Transverse colon (tissue), 4 donors: ENCODE results near the gene SLC35A3. TPM values are rescaled to one million over a fixed set of nuclear protein-coding genes. Genes with fewer than 3 reads are reported as not detected.

Source experiments
- DNase-seq: peaks from one replicate; pipeline ENCODE4 v3.0.0-alpha.2; 2019
- H3K27ac ChIP-seq, 4 donors: fragments of 200-600 bp; sonication (generic); 2 replicates each; pipeline ENCODE4 v1.5.1; 2016 to 2018; ENCODE audit warnings: inconsistent platforms in 4 of 4
- H3K27me3 ChIP-seq: fragments of 200-600 bp; sonication (generic); 2 replicates; pipeline ENCODE4 v1.5.1; 2017; ENCODE audit warnings: inconsistent platforms
- H3K36me3 ChIP-seq, 4 donors: fragments of 200-600 bp; sonication (generic); 2 replicates each; pipeline ENCODE4 v1.5.1; 2017 to 2019; ENCODE audit warnings: inconsistent platforms in 4 of 4
- H3K4me1 ChIP-seq, 4 donors: fragments of 200-600 bp; sonication (generic); 2 replicates each; pipeline ENCODE4 v1.5.1; 2017 to 2020; ENCODE audit warnings: inconsistent platforms in 4 of 4
- H3K4me3 ChIP-seq, 4 donors: fragments of 200-600 bp; sonication (generic); 1 replicate in 1 of 4; 2 replicates in 3 of 4; pipeline versions ENCODE4 v1.5.1 to v1.6.1; 2017 to 2019; ENCODE audit warnings: inconsistent platforms in 4 of 4
- H3K9me3 ChIP-seq, 2 donors: fragments of 200-600 bp; sonication (generic); 2 replicates each; pipeline ENCODE4 v1.5.1; 2017 to 2019; ENCODE audit warnings: inconsistent platforms in 2 of 2
- EP300 ChIP-seq: sonication (generic); formaldehyde crosslinking; IDR thresholded peaks from one replicate; pipeline ENCODE4 v1.6.1; 2017; ENCODE audit warnings: antibody characterized with exemption, low read depth
- POLR2A ChIP-seq: fragments of 450-650 bp; IDR thresholded peaks from one replicate; pipeline ENCODE4 v1.6.1; 2016; ENCODE audit warnings: antibody characterized with exemption, mild to moderate bottlenecking, moderate library complexity
- POLR2AphosphoS5 ChIP-seq, 3 donors: sonication (generic); formaldehyde crosslinking; IDR thresholded peaks; one replicate each; pipeline ENCODE4 v1.6.1; 2016; ENCODE audit warnings: antibody characterized with exemption in 3 of 3
- WGBS, 2 donors: methylation state at CpG; one replicate each; pipeline ENCODE4 v1.1.5; 2018; ENCODE audit warnings: low coverage in 1 of 2; 5-methylcytosine and 5-hydroxymethylcytosine counted together
- in situ Hi-C, 4 donors: fragments of 200-750 bp; cut with MboI; loops; one replicate each; pipeline versions ENCODE4 v1.15.0 to v1.15.1; 2017; ENCODE audit warnings: low sequenced_read_pairs in 3 of 4, low pct_ligation_motif_present in 1 of 4, low pct_unique_long_range_greater_than_20kb in 1 of 4
- intact Hi-C: fragments of 100-400 bp; cut with DNase I; formaldehyde crosslinking; loops from one replicate; pipeline ENCODE4 v1.15.1; 2023; ENCODE audit warnings: low total_unique reads
- total RNA-seq, 4 donors: library from RNA; depleted of rRNA; stranded (reverse); fragments of >200 nt; gene quantifications; one replicate each; pipeline ENCODE4 v1.1.0, GENCODE V29; 2016
- TF ChIP-seq, protein P1 (sequence below), 5 experiments: fragments of 200-600 bp in 3 of 5; fragments of 450-650 bp in 2 of 5; sonication (generic) in 3 of 5; IDR thresholded peaks; 1 replicate in 2 of 5; 2 replicates in 3 of 5; pipeline ENCODE4 v1.5.1; 2016 to 2017; ENCODE audit warnings: antibody characterized with exemption in 5 of 5, inconsistent platforms in 3 of 5, mild to moderate bottlenecking in 2 of 5, moderate library complexity in 1 of 5

The SLC35A3 gene
- total RNA-seq, 4 donors from 2014 or later = 74.4 to 151 (median 111) TPM

GRCh38 chr1:100028765-100029164, 59.0 kb downstream of the SLC35A3 start:
- no peak for TF ChIP-seq EP300
- TF ChIP-seq, protein P1, sequence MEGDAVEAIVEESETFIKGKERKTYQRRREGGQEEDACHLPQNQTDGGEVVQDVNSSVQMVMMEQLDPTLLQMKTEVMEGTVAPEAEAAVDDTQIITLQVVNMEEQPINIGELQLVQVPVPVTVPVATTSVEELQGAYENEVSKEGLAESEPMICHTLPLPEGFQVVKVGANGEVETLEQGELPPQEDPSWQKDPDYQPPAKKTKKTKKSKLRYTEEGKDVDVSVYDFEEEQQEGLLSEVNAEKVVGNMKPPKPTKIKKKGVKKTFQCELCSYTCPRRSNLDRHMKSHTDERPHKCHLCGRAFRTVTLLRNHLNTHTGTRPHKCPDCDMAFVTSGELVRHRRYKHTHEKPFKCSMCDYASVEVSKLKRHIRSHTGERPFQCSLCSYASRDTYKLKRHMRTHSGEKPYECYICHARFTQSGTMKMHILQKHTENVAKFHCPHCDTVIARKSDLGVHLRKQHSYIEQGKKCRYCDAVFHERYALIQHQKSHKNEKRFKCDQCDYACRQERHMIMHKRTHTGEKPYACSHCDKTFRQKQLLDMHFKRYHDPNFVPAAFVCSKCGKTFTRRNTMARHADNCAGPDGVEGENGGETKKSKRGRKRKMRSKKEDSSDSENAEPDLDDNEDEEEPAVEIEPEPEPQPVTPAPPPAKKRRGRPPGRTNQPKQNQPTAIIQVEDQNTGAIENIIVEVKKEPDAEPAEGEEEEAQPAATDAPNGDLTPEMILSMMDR (IDR thresholded peaks at IDR 0.05) = no peak
- TF ChIP-seq POLR2AphosphoS5 (IDR thresholded peaks at IDR 0.05) = no peak
- no peak for DNase-seq
- no peak overlapping the region for H3K27ac ChIP-seq
- peaks cover 0 to 5% (median 0%) of the 10 kb centered on the region in 4 donors for H3K36me3 ChIP-seq
- no peak overlapping the region for H3K4me3 ChIP-seq
- in situ Hi-C loops = no loop called here
- H3K27me3 ChIP-seq = no peaks in the 10 kb centered on the region
- no peaks in the 10 kb centered on the region for H3K4me1 ChIP-seq
- intact Hi-C loops = no loop called here
- no peaks in the 10 kb centered on the region for H3K9me3 ChIP-seq
- 88 to 95% methylated on average over 2 of the region's 2 CpGs for WGBS, 2 donors

GRCh38 chr1:100034470-100034869, 64.7 kb downstream of the SLC35A3 start:
- Histone ChIP-seq H3K4me1 (peaks cover 0 to 21% (median 7%) of the 10 kb centered on the region in 4 donors), H3K9me3 (no peaks in the 10 kb centered on the region), H3K4me3 (no peak overlapping the region), H3K36me3 (no peaks in the 10 kb centered on the region), H3K27ac (no peak overlapping the region), H3K27me3 (no peaks in the 10 kb centered on the region)
- in situ Hi-C loops = no loop called here
- TF ChIP-seq POLR2AphosphoS5 (IDR thresholded peaks at IDR 0.05) (no peak), EP300 (no peak), POLR2A (no peak)
- TF ChIP-seq, protein P1 (IDR thresholded peaks at IDR 0.05) = no peak
- intact Hi-C loops = loop anchor here (10.0 kb wide), 1 partner anchor 320 kb away; the partner anchor contains the start of gene CDC14A
- DNase-seq = no peak

DNA sequence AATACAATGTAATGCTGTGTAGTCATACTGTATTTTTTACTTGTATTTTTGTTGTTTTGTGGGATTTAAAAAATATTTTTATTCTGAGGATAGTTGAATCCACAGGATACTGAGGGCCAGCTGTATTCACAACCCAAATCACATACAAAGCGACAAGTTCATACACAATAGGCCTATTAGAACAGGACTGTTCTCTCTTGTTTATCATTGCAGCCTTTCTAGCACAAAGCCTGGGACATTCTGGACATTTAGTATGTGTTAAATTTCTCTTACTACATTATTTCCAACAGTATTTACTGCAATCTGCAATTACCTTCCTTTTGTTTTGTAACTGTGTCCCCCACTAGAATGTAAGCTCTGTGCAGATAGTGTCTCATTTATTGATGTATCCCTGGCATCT, 65.4 kb downstream of the SLC35A3 start:
- intact Hi-C loops (loop anchor here (10.0 kb wide), 1 partner anchor 320 kb away; the partner anchor contains the start of gene CDC14A), in situ Hi-C loops (no loop called here)
- no peak for DNase-seq
- Histone ChIP-seq H3K4me1 (peaks cover 5 to 28% (median 15%) of the 10 kb centered on the region in 4 donors), H3K36me3 (no peaks in the 10 kb centered on the region), H3K27me3 (no peaks in the 10 kb centered on the region), H3K27ac (no peak overlapping the region), H3K4me3 (no peak overlapping the region), H3K9me3 (no peaks in the 10 kb centered on the region)
- TF ChIP-seq EP300 (no peak), POLR2A (no peak), POLR2AphosphoS5 (IDR thresholded peaks at IDR 0.05) (no peak)
- TF ChIP-seq, protein P1 (IDR thresholded peaks at IDR 0.05) = no peak
- WGBS, 2 donors = 77 to 97% methylated on average over 1 of the region's 1 CpG

GRCh38 chr1:100036718-100037655, 67.2 kb downstream of the SLC35A3 start:
- in situ Hi-C loops = no loop called here
- H3K4me3 ChIP-seq = peak overlapping the region; percentile 71 to 93 (median 84)
- intact Hi-C loops = loop anchor here (10.0 kb wide), 1 partner anchor 318 kb away; the partner anchor contains the start of gene CDC14A
- no peaks in the 10 kb centered on the region for H3K27me3 ChIP-seq
- TF ChIP-seq POLR2AphosphoS5 (IDR thresholded peaks at IDR 0.05) (no peak), POLR2A (no peak), EP300 (no peak)
- TF ChIP-seq, protein P1 (IDR thresholded peaks at IDR 0.05) = no peak
- H3K4me1 ChIP-seq = peaks cover 10 to 46% (median 22%) of the 10 kb centered on the region in 4 donors
- H3K9me3 ChIP-seq = no peaks in the 10 kb centered on the region
- peak overlapping the region; percentile 97 to 100 (median 98) for H3K27ac ChIP-seq
- peak; percentile 12 for DNase-seq
- WGBS, 2 donors = 10 to 11% methylated on average over 9 to 11 of the region's 11 CpGs
- no peaks in the 10 kb centered on the region for H3K36me3 ChIP-seq
